Sigmoid colon (tissue), 7 donors: Measurements from ENCODE around the gene HOOK2. TPM values are rescaled to one million over a fixed set of nuclear protein-coding genes. Genes with fewer than 3 reads are reported as not detected.
"Not testable (repeated sequence)": the region's sequence is repeated elsewhere in the genome, so short reads cannot be mapped to it uniquely, and the experiment has no call there.

Source experiments
- DNase-seq: peaks from one replicate; pipeline ENCODE4 v3.0.0-alpha.2; 2019
- H3K27ac ChIP-seq, 4 donors: fragments of 200-600 bp; sonication (generic); one replicate each; pipeline ENCODE4 v1.5.1; 2016 to 2019; ENCODE audit warnings: mild to moderate bottlenecking in 1 of 4
- H3K27me3 ChIP-seq, 3 donors: fragments of 200-600 bp; sonication (generic); one replicate each; pipeline ENCODE4 v1.5.1; 2019; ENCODE audit warnings: mild to moderate bottlenecking in 1 of 3
- H3K36me3 ChIP-seq, 4 donors: fragments of 200-600 bp; sonication (generic); one replicate each; pipeline ENCODE4 v1.5.1; 2016 to 2019
- H3K4me1 ChIP-seq, 4 donors: fragments of 200-600 bp; sonication (generic); one replicate each; pipeline ENCODE4 v1.5.1; 2017 to 2019
- H3K4me3 ChIP-seq, 4 donors: fragments of 200-600 bp; sonication (generic); one replicate each; pipeline ENCODE4 v1.5.1; 2017 to 2019; ENCODE audit warnings: mild to moderate bottlenecking in 2 of 4, moderate library complexity in 1 of 4
- H3K9me3 ChIP-seq, 4 donors: fragments of 200-600 bp in 3 of 4; sonication (generic) in 3 of 4; one replicate each; pipeline versions ENCODE4 v1.5.1 to v1.6.1; 2013 to 2019
- CTCF ChIP-seq, 4 experiments: fragments of 450-650 bp in 3 of 4; fragments of 200-600 bp in 1 of 4; IDR thresholded peaks; one replicate each; pipeline ENCODE4 v1.5.1; 2016 to 2019; ENCODE audit warnings: antibody characterized with exemption in 4 of 4, mild to moderate bottlenecking in 3 of 4, moderate library complexity in 2 of 4
- EP300 ChIP-seq, 4 donors: sonication (generic); formaldehyde crosslinking; IDR thresholded peaks; one replicate each; pipeline ENCODE4 v1.6.1; 2017; ENCODE audit warnings: antibody characterized with exemption in 4 of 4
- POLR2A ChIP-seq, 2 donors: fragments of 450-650 bp; IDR thresholded peaks; one replicate each; pipeline ENCODE4 v1.6.1; 2016; ENCODE audit warnings: antibody characterized with exemption in 2 of 2, mild to moderate bottlenecking in 2 of 2, moderate library complexity in 2 of 2
- POLR2AphosphoS5 ChIP-seq, 4 donors: sonication (generic); formaldehyde crosslinking; IDR thresholded peaks; one replicate each; pipeline ENCODE4 v1.6.1; 2017; ENCODE audit warnings: antibody characterized with exemption in 4 of 4
- WGBS, 2 donors: extraction: QIAGEN DNeasy Blood & Tissue Kit; methylation state at CpG; one replicate each; pipeline ENCODE4 v1.1.7; 2013; 5-methylcytosine and 5-hydroxymethylcytosine counted together
- intact Hi-C: fragments of 100-400 bp; cut with DNase I; formaldehyde crosslinking; loops from one replicate; pipeline ENCODE4 v1.15.1; 2023
- polyA plus RNA-seq, 3 donors: library from polyadenylated mRNA; stranded (reverse); fragments of 200-250 nt; gene quantifications; one replicate each; pipeline ENCODE4 v1.2.3, GENCODE V29; 2013
- total RNA-seq, 4 donors: library from RNA; depleted of rRNA; stranded (reverse); fragments of >200 nt; gene quantifications; one replicate each; pipeline ENCODE4 v1.1.0, GENCODE V29; 2016
- donor health status: healthy with polysubstance abuse.
- donor health status: Bipolar disorder and iron deficiency.
- donor health status: healthy.

Gene HOOK2, protein sequence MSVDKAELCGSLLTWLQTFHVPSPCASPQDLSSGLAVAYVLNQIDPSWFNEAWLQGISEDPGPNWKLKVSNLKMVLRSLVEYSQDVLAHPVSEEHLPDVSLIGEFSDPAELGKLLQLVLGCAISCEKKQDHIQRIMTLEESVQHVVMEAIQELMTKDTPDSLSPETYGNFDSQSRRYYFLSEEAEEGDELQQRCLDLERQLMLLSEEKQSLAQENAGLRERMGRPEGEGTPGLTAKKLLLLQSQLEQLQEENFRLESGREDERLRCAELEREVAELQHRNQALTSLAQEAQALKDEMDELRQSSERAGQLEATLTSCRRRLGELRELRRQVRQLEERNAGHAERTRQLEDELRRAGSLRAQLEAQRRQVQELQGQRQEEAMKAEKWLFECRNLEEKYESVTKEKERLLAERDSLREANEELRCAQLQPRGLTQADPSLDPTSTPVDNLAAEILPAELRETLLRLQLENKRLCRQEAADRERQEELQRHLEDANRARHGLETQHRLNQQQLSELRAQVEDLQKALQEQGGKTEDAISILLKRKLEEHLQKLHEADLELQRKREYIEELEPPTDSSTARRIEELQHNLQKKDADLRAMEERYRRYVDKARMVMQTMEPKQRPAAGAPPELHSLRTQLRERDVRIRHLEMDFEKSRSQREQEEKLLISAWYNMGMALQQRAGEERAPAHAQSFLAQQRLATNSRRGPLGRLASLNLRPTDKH
- total RNA-seq: 10 to 100 TPM; 10.2 to 37.9 (median 12.7) TPM
- polyA plus RNA-seq: 10 to 100 TPM; 36.0 to 80.4 (median 42.1) TPM

GRCh38 chr19:12774588-12775555 is at the start of gene HOOK2:
Gene HOOK2 (minus strand): TSS chr19:12775552. CDS start chr19:12775449, 103 bp downstream.
- WGBS, 2 donors: 8 to 19% methylated on average over 58 of the region's 58 CpGs
- Histone ChIP-seq H3K27me3 (no peaks in the 10 kb centered on the region), H3K4me1 (peaks cover 0 to 42% (median 30%) of the 10 kb centered on the region in 4 donors), H3K4me3 (peak within 1 kb of the TSS; percentile 41 to 68 (median 61)), H3K9me3 (no peaks in the 10 kb centered on the region), H3K36me3 (no peaks in the 10 kb centered on the region), H3K27ac (peak within 1 kb of the TSS; percentile 89 to 97 (median 94))
- intact Hi-C loops: no loop called here
- peak; percentile 86 for DNase-seq
- TF ChIP-seq CTCF (IDR thresholded peaks at IDR 0.05) (no peak), POLR2AphosphoS5 (IDR thresholded peaks at IDR 0.05) (no peak), EP300 (IDR thresholded peaks at IDR 0.05) (no peak), POLR2A (IDR thresholded peaks at IDR 0.05) (no peak)

DNA sequence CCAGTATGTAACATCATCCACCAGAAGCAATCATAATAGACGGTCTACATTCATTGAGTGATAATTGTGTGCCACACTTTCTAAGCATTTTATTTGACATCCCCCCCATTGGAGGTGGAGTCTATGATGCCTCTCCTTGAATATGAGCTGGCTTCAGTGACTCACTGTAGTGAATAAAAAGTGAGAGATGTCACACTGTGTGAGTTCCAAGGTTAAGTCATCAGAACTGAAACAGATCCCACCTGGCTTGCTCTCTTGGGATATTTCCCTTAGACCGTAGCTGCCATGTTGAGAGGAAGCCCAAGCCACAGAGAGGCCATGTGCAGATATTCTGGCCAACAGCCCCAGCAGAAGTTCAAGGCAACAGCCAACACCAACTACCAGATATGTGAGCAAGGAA is 46.4 kb upstream of the HOOK2 start:
- H3K9me3 ChIP-seq: no peaks in the 10 kb centered on the region
- H3K27ac ChIP-seq: no peak overlapping the region
- 84 to 87% methylated on average over 2 of the region's 2 CpGs for WGBS, 2 donors
- intact Hi-C loops: no loop called here
- TF ChIP-seq EP300 (IDR thresholded peaks at IDR 0.05) (no peak), POLR2A (IDR thresholded peaks at IDR 0.05) (no peak), POLR2AphosphoS5 (IDR thresholded peaks at IDR 0.05) (no peak), CTCF (IDR thresholded peaks at IDR 0.05) (no peak)
- H3K27me3 ChIP-seq: peaks cover 4 to 33% (median 23%) of the 10 kb centered on the region in 3 donors
- DNase-seq: no peak
- peaks cover 0 to 4% (median 2%) of the 10 kb centered on the region in 4 donors for H3K4me1 ChIP-seq
- H3K4me3 ChIP-seq: no peak overlapping the region
- no peaks in the 10 kb centered on the region for H3K36me3 ChIP-seq

DNA sequence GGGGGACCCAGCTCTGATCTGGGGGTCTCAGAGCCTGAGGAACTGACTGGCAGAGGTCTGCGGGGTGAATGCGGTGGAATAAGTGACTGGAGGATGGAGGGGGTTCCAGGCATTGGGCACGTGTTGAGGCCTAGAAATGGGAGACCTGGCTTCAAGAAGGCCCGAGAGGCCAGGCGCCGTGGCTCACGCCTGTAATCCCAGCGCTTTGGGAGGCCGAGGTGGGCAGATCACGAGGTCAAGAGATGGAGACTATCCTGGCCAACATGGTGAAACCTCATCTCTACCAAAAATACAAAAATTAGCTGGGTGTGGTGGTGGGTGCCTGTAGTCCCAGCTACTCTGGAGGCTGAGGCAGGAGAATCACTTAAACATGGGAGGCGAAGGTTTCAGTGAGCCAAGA is 42.5 kb upstream of the HOOK2 start:
- H3K36me3 ChIP-seq, H3K27me3 ChIP-seq, H3K27ac ChIP-seq, H3K4me3 ChIP-seq, H3K4me1 ChIP-seq, intact Hi-C loops, H3K9me3 ChIP-seq, DNase-seq: not testable (repeated sequence)
- WGBS, 2 donors: 91 to 94% methylated on average over 11 of the region's 11 CpGs

GRCh38 chr19:12817188-12817587 is 41.8 kb upstream of the HOOK2 start:
- H3K27ac ChIP-seq, DNase-seq, intact Hi-C loops, H3K9me3 ChIP-seq, H3K27me3 ChIP-seq, H3K4me1 ChIP-seq, H3K4me3 ChIP-seq, H3K36me3 ChIP-seq: not testable (repeated sequence)
- 86 to 90% methylated on average over 6 of the region's 6 CpGs for WGBS, 2 donors

DNA sequence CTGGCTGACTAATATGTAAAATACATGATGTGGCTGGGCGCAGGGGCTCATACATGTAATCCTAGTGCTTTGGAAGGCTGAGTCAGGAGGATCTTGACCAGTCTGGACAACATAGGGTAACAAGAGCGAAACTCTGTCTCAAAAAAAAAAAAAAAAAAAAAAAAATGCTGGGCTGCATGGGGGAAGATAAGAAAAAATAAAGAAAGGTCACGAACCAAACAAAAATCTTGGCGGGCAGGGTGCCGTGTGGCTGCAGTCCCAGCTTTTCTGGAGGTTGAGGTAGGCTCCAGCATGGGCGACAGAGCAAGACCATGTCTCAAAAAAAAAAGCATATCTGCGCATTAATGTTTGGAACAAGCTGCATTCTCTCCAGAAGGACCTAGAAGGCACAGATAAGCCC is 39.7 kb upstream of the HOOK2 start:
- no peak overlapping the region for H3K4me3 ChIP-seq
- no peak for DNase-seq
- no peak for TF ChIP-seq POLR2A (IDR thresholded peaks at IDR 0.05)
- TF ChIP-seq EP300 (IDR thresholded peaks at IDR 0.05): no peak
- TF ChIP-seq CTCF (IDR thresholded peaks at IDR 0.05): no peak
- no peak for TF ChIP-seq POLR2AphosphoS5 (IDR thresholded peaks at IDR 0.05)
- WGBS, 2 donors: 96% methylated on average over 7 of the region's 7 CpGs
- intact Hi-C loops: no loop called here
- H3K27ac ChIP-seq: no peak overlapping the region
- H3K9me3 ChIP-seq: no peaks in the 10 kb centered on the region
- no peaks in the 10 kb centered on the region for H3K4me1 ChIP-seq
- no peaks in the 10 kb centered on the region for H3K27me3 ChIP-seq
- H3K36me3 ChIP-seq: peaks cover 0 to 5% (median 3%) of the 10 kb centered on the region in 4 donors
